ENCODE data around the gene OLFM1.
"Not testable (repeated sequence)": the region's sequence is repeated elsewhere in the genome, so short reads cannot be mapped to it uniquely, and the experiment has no call there.

OLFM1 gene

DNA sequence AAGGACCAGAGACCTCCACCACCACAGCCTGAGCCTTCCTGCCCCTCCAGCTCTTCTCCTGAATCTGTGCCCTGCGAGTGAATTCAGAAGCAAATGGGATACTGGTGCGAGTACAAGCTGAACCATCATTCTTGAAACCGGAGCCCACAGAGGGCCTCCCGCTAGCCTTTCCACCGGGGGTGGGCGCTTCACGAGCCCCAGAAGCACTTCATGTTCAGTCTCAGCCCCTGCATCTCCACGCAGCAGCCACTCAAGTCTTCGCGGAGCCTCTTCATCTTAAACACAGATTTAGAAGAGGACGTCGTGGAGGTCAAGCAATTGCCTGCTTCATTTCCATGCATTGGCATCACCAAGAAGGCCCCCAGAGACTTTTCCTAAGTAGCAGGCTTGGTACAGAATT is 26.0 kb upstream of the OLFM1 start:
- DNase-seq = no peak

DNA sequence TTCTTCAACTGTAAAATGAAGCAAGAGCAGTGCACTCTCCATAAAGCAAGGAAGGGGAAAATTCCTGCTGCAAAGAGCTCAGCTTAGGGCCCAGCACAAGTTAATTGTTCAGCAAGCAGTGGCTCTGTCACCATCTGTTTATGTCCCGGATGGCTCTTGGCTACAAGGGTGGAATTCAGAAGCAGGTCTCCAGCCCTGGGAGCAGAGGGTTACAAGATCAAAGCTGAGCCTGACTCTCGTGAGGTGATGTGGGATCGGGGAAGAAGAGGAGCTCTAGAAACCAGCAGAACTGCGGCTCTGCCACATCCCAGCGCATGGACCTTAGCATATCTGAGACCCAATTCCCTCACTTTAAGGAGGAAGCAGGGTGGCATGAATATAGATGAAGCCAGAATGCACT is 25.2 kb upstream of the OLFM1 start:
- no peak for DNase-seq

DNA sequence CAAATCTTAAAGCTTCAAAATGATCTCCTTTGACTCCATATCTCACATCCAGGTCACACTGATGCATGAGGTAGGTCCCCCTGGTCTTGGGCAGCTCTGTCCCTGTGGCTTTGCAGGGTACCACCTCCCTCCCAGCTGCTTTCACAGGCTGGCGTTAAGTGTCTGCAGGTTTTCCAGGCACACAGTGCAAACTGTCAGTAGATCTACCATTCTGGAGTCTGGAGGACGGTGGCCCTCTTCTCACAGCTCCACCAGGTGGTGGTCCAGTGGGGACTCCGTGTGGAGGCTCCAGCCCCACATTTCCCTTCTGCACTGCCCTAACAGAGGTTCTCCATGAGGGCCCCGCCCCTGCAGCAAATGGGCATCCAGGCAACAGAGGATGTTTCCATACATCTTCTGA is 24.0 kb upstream of the OLFM1 start:
- DNase-seq = not testable (repeated sequence)

DNA sequence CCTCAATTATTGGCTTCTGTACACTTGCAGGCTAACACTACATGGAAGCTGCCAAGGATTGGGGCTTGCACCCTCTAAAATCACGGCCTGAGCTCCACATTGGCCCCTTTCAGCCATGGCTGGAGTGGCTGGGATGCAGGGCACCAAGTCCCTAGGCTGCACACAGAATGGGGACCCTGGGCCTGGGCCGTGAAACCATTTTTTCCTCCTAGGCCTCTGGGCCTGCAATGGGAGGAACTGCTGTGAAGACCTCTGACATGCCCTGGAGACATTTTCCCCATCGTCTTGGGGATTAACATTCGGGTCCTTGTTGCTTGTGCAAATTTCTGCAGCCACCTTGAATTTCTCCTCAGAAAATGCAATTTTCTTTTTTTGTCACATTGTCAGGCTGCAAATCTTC is 23.6 kb upstream of the OLFM1 start:
- not testable (repeated sequence) for DNase-seq

DNA sequence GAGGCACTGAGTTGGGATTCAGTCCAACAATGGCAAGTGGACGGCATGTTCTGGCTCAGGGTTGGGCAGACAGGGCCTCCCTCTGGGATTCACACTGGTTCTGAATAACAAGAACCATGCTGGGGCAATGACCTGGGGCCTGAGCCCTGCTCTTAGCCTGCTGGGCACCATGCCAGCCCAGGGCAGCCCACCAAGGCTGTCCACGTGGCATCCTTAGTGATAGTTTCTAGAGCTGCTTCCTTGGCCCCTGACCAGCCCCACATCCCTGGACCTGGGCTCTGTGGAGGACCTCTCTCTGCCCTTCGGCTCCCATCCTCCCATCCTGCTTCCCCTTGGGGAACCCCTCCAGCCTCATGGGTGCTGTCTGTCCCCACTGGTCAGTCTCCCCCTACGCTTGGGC is 22.3 kb upstream of the OLFM1 start:
- no peak for DNase-seq

DNA sequence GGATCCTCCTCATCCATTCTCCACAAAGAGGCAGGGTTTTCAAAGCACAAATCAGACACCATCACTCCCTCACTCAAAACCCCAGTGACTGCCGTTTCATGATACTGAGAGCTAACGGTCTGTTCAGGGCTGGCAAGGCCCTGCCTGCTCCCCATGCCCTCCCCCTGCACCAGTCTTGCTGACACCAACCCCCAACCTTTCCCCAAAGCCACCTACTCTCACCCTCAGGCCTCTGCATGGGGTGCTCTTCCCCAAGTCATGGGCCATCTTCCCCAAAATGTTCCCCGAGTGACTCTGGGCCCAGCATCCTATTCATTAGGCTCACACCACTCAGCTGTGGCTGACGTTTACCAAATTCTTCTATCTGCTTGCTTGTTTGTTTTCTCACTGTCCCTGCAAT is 21.7 kb upstream of the OLFM1 start:
- no peak for DNase-seq

DNA sequence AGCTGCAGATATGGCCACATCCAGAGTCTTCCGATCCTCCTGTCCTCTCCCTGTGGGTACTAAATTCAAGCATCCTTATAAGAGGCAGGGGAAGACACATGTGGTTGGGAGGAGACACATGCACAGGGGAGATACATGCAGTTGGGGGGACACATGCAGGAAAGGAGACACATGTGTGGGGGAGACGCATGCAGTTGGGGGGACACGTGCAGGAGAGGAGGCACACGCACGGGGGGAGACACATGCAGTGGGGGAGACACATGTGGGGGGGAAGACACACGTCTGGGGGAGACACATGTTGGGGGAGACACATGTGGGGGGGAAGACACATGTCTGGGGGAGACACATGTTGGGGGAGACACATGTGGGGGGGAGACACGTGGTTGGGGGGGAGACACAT is 21.2 kb upstream of the OLFM1 start:
- DNase-seq = no peak

DNA sequence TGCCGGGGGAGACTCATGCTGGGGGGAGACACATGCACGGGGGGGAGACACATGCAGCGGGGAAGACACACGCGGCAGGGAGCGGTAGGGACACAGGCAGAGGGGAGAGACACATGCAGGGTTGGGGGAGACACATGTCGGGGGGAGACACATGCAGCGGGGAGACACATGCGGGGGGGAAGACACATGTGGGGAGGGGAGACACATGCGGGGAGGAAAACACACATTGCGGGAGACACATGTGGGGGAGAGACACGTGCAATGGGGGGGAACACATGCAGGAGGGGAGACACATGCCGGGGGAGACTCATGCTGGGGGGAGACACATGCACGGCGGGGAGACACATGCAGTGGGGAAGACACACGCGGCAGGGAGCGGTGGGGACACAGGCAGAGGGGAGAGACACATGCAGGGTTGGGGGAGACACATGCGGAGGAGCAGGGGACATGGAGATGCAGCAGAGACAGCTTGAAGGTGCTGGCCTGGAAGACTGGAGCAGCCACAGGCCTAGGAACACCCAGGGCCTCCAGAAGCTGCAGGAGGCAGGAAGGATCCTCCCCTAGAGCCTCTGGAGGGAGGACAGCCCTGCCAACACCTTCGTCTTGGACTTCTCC is 20.3 kb upstream of the OLFM1 start:
- no peak for DNase-seq

DNA sequence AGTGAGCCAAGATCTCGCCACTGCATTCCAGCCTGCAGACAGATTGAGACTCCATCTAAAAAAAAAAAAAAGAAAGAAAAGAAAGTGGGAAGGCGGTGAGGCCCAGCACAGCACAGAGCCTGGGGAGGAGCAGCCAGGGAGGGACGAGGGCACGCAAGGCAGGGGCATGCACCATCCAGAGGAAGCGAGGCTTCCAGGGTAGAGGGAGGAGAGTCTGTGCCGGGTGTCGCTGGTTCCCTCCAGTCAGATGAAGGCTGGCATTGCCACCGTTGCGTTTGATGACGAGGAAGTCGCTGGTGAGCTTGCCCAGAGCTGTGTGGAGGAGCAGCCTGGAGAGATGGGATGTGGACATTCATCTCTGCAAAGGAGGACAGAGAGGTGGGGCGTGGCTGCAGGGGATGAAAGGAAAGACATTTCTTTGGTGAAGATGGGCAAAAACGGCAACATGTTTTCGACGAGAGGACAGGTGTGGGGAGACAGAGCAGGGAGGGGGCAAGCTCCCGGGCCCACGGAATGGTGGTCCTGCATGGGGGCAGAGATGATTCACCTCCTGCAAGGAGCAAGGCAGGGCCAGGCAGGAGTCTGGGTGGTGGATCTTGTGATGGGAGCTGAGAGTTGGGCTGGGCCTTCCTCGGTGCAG is 18.6 kb upstream of the OLFM1 start:
- no peak for DNase-seq

DNA sequence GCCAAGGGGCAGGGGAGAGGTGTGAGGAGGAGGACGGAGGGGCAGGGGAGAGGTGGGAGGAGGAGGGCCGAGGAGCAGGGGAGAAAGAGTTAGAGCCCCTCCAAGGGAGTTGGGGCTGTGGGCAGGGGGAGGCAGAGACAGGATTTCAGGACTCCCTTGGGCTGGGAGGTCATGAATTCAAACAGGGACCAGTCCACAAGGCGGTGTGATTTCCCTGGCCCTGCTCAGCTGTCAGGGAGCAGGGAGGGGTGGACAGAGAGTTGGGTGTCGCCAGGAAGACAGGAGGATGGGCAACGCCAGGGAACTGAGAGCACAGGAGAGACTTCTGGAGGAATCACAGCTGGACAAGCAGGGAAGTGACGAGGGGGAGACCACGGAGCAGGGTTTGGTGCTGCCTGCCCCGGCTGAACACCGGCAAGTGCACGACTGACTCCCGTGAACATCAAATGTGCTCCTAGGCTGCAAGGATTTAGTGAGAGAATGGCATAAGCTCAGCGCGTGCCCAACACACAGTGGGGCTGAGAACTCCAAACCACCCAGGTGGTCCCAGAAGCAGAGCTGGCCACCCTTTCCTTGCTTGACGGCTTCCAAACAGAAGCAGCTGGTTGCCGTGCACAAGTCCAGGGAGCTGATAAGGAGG is 17.8 kb upstream of the OLFM1 start:
- no peak for DNase-seq

DNA sequence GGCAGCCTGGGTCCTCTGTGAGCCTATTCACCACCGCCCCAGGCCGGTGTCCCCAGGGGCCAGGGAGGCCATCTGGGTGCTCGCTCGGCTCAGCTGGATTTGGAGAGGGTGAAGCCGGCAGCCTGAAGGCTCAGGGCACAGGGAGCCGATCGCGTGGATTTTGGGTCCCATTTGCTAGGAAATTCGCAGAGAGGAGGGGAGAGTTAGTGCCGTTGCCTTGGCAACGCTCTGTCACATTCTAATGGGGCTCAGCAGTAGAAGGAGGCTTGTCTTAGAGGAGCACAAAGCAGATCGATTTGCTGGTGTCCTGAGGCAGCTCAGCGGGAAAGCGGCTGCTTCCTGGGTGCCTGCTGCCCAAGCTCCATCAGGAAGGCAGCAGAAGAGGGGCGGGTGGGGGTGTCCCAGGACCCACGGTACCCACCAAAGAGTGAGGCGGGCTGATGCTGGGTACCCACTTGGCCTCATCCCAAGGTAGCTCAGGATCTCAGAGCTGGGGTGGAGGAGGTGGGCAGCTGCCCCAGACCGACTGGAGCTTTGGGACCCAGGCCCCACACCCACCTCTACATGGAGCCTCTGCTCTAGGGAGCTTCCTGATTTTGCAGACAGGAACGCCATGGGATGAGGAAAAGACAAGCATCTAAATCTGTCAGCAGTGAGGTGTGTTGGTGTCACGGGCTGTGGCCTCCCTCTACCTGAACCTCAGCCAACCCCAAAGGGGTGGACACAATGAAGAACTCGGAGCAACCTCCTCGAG is 17.1 kb upstream of the OLFM1 start:
- no peak for DNase-seq

DNA sequence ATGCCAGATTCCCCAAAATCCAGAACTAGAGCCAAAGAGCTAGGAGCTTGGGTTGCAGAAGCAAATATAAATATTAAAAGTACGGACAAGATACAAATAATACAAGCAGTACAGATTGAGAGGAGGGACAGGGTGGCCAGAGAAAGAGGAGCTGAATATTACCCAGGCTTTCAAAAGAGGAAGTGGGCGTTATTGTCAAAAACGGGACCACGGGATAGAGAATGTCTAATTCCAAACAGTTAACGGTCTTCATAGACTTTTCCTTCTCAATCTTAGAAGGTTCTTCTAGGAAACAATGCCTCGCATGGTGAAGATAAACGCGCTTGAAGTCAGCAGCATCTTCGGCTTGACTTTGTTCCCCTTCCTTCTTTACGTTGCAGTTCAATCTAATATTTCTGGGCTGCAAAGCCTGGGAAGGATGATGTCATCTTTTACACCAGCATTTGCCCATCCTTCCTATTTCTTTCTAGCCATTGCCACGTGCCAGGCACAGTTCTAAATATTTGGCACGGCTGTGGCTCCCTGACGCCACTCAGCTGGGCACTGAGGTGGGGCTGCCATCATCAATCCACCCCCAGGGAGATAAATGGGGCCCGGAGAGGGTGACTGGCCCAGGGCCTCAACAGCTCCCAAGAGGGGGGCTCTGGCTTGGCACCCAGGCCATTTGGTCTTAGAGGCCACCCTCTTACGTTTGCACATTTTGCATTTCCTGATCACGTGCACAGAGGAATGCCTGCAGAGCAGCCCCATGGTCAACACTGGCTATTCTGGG is 16.3 kb upstream of the OLFM1 start:
- DNase-seq = no peak

DNA sequence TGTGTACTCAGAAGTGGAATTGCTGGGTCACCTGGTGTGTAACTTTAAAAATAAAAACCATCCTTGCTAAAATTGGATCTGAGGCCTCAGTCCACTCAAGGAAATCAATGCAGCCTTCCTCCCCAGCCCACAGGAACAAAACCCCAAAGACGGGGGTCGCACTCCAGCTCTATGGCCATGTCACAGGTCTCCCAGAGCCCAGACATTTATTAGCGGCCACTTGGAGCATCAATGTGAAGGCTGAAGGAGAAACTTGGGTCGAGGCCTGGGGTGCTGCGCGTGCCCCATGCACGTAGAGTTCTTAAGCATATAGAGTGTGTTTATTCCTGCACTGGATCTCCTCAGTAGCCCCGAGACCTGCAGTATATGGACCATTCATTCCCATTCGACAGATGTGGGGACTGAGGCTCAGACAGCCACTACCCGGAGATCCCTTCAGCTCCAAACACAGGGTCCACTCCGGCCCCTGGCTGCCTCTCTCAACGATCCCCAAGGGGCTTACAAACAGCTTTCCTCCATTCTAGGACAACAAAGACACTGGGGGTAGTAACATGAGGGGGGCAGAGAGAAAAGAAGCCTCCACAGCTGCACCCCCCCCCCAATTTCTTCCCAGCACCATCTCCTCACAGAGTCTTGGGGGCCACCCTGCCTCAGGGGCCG is 14.3 kb upstream of the OLFM1 start:
- DNase-seq = no peak

DNA sequence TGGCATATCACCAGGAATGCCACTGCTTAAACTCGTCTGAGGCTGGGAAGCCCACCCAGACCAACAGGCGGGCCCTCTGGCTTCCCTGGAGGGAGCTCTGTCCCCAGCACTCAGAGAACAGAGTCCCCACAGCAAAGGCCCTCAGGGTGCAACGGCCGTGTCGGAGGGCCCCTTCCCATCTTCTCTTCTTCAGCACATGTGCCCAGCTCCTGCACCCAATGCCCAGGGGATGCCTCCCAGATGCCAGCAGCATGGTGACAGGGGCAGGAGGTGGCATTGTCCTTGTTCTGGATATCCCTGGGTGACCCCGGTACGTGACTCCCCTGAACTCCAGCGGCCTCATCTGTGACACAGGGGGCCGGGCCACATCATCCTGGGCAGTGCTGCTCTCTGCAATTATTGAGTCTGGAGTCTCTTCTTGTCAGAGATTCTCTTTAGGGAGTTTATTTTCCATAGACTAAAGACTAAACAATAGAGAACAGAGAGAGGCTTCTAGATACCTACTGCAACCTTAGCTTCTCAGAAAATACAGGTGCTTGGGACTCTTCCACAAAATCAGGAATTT is 13.6 kb upstream of the OLFM1 start:
- no peak for DNase-seq

DNA sequence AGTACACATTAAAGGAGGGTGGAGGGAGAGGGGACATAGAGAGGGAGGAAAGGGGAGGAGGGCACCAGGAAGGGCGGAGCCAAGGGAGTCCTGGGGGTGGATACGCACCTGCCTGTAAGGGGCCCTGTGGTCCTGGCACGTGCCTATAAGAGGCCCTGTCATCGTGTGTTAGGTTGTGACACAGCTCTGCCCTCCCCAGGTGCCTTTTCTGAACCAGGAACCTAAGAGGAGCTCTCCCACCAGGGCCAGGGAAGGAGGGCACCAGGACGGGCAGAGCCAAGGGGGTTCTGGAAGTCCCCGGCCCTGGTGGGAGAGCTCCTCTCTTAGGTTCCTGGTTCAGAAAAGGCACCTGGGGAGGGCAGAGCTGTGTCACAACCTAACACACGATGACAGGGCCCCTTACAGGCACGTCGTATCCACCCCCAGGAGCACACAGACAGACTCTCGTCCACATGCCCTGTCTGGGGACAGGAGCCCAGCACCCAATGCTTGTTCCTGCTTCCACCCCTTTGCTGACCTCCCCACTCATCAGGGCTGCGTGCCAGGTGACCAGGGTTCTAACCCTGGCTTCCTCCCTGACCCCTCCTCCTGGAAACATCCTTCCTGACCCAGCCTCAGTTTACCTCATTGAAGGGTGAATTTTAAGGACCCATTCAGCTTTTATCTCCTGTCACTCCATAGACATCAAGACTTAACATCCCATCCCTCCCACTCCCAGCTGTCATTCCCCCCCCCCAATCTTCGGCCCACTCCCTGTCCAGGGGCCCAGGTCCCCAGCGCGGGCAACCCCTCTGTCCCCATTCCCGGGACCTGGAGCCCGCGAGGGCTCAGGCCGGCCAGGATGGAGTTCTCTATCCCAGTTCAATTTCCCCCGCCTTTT is 12.9 kb upstream of the OLFM1 start:
- no peak for DNase-seq

DNA sequence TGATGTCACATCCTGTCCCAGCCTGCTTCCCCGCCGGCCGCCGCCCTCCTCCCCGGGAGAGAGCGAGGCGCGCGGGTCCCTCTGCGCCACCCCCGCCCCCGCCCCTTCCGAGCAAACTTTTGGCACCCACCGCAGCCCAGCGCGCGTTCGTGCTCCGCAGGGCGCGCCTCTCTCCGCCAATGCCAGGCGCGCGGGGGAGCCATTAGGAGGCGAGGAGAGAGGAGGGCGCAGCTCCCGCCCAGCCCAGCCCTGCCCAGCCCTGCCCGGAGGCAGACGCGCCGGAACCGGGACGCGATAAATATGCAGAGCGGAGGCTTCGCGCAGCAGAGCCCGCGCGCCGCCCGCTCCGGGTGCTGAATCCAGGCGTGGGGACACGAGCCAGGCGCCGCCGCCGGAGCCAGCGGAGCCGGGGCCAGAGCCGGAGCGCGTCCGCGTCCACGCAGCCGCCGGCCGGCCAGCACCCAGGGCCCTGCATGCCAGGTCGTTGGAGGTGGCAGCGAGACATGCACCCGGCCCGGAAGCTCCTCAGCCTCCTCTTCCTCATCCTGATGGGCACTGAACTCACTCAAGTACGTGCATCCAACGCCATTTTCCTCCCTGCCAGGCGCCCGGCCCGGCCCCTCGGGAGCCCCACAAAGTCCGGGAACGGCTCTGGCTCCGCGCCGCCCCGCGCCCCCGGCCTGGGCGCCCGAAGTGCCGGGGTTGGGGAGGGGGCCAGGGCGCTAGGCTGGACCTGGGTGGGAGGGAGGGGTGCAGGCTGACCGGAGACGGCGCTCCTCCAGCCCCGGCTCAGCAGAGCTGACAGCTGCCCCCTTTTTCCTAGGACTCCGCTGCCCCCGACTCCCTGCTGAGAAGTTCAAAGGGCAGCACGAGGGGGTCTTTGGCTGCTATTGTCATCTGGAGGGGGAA is 12.0 kb upstream of the OLFM1 start:
- no peak for DNase-seq

DNA sequence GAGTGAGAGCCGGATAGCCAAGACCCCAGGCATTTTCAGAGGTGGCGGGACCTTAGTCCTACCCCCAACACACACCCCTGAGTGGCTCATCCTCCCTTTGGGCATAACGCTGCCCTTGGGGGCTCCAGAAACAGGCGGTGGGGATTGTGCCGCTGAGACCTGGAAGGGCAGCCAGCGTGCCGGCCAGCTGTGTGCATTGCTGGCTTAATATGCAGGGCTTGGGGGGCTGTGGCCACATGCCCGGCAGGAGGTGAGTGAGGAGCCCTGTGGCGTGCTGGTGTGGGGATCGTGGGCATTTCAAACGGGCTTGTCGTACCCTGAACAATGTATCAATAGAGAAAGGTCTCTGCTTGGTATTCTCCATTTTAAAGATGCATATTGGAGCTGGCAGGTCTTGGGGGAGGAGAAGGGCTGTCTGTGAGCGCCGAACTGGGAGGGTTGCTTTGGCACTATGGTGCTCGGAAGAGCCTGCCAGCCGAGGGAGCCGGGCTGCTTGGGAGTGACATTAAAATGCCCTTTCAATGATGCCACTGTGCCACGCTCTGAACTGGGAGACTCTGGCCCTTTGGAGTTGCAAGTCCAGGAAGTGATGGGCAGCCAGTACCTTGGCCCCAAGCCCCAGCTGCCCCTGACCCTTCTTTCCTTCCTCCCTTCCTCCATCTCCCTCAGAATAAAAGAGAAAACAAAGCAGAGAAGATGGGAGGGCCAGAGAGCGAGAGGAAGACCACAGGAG is 11.2 kb upstream of the OLFM1 start:
- DNase-seq = no peak

DNA sequence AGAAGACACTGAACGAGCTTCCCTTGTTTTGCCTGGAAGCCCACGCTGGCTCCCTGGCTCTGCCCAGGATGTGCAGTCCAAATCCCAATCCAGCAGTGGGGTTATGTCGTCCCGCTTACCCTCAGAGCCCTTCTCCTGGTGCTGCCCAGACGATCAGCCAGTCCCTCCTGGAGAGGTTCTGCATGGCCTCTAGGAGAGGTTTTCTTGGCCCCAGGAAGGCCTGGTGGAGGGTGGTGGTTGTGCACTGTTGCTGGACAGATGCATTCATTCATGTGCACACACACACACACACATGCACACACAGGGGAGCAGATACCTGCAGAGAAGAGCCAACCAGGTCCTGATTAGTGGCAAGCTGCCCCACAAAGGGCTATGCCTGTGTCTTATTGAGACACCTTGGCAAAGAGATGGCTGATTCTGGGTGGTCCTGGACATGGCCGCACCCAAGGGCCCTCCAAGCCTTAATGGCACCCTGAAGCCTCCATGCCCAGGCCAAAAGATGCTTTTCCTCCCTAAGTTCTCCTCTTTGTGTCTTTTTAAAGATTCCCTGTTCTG is 10.5 kb upstream of the OLFM1 start:
- no peak for DNase-seq

Measured in stimulated activated CD4-positive, alpha-beta T cell treated with anti-CD3 and anti-CD28 coated beads, Interleukin-4, amount 100 ng/mL, for 1 hour (primary cell).